Measurements from ENCODE around the gene NUDT16L1. TPM values are rescaled to one million over a fixed set of nuclear protein-coding genes. Genes with fewer than 3 reads are reported as not detected.

Gene NUDT16L1
- total and polyA plus RNA-seq, 9 of the 15 experiments (the other 6 are each of a cell fraction or from before 2014, with no cell fraction given), result 1.4 to 37.6 (median 13.7) TPM

GRCh38 chr16:4663465-4663776 is 29.9 kb upstream of the NUDT16L1 start (continued):
- TF ChIP-seq CBFB (CRISPR knock-in tag; IDR thresholded peaks at IDR 0.05), result no peak
- no peak for TF ChIP-seq ATF1 (CRISPR knock-in tag; IDR thresholded peaks at IDR 0.05)
- TF ChIP-seq ATF1 (tag; IDR thresholded peaks at IDR 0.05), result no peak
- TF ChIP-seq HMGXB4 (CRISPR knock-in tag; IDR thresholded peaks at IDR 0.05), result no peak
- no peak for TF ChIP-seq SAP30 (IDR thresholded peaks at IDR 0.05; ENCODE audit: borderline replicate concordance, insufficient read depth, low read depth, low read length, poor library complexity, severe bottlenecking)
- no peak for TF ChIP-seq MCM2 (IDR thresholded peaks at IDR 0.05; ENCODE audit: low read depth)
- TF ChIP-seq PHF21A (IDR thresholded peaks at IDR 0.05; ENCODE audit: borderline replicate concordance, low read depth), result no peak
- no peak for TF ChIP-seq RBM15 (IDR thresholded peaks at IDR 0.05; ENCODE audit: insufficient read depth, low read length)
- no peak for TF ChIP-seq SP2 (IDR thresholded peaks at IDR 0.05; ENCODE audit: extremely low read depth, low read depth, low read length, poor library complexity, severe bottlenecking)
- no peak for TF ChIP-seq NONO (IDR thresholded peaks at IDR 0.05; ENCODE audit: low read depth in 2 of 2, low read length in 1 of 2)
